GM18499 (cell line): Measurements from ENCODE around the gene ELOVL5.

ENCODE experiments used
- ATAC-seq: cut with Tn5 transposase; IDR thresholded peaks from one replicate; pipeline ENCODE4 v1.9.1; 2021; ENCODE audit warnings: moderate number of reproducible peaks; ENCODE audit not compliant: insufficient read depth, unreplicated experiment

The ELOVL5 gene

DNA sequence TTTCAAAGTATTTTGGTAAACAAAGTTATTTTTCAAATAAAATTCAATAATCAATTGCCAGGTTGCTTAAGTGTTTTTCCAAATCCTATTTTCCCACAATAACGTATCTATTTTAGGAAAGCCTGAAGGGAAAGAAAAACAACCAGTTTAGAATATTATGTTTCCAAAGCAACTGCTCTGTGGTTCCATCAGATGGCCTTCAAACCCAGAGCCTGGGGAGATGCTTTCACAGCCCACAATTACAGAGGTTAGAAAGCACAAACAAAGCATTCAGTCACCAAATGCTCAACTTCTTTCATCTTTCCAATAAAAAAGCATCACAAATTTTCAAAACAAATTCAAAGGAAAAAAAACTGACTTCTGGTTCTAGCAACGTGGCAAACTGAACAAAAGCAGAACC is 66.0 kb downstream of the ELOVL5 start:
- no peak for ATAC-seq

DNA sequence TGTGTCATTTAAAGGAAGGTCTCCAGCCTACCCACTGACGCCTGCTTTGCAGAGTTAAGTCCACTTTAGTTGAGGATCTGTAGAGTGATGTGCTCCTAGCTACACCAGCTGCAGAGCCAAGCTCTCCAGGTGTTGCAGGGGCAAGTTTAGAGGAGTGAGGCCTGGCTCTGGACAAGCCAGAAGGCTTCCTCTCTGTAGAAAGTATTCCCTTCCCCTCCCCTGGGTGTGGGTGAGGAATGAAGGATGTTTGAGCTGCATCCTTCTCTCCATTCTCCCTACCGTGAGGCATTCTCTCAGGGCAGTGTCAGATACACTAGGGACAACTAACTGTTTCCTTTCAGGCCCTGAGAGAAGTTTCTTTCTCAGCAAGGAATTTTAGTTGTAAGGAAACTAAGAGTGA is 66.5 kb downstream of the ELOVL5 start:
- ATAC-seq, result no peak

DNA sequence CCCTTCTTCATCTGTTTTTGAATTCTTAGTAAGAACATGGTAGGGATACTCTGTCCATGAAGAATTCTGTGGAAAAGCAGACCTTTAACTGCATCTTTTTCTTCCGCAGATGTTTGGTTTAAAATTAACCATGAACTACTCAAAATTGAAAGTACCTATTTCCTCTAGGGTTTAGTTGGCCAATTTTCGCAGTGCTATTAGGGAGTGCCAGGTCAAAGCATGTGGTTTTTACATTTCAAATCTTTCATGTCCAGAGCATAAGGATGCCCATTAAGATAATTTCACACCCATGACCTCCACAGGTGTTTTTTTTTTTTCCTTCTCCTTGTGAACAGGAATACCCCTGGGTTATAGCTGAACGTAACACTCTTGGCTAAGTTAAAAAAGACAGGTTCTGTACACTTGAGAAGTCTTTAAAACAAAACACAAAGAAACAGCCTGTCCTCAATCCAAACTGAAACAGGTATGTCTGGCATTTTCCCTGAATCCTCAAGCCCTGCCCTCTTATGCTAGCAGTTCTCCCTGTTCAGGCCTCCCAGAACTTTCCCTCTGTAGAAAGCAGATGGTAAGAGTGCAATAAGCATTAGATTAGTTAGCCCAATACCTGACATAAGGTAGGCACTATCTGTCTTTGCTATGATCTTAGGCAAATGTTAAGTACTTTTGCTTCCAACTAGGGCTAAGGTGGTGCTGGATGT is 67.1 kb downstream of the ELOVL5 start:
- ATAC-seq, result no peak

DNA sequence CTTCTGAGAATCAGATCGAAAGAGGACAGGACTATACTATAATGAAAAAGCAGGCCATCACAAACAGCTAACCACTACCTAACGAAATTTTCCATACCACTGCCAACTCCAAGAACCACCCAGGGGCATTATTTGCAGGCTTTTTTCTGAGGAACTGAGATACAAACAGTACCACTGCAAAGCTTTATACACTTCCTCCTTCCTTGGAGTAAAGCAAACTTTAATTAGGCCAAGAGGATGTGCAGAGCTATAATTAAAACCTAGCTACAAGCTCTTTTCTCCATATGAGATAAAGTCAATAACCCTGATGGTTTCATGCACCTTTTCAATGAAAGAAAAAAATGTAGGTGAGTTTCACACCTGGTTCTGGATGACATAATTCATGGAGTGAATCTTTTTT is 68.5 kb downstream of the ELOVL5 start:
- no peak for ATAC-seq

- no peak for ATAC-seq
Measured at GRCh38 chr6:53279293-53279692, 69.5 kb downstream of the ELOVL5 start.

GRCh38 chr6:53273370-53273769 is 75.4 kb downstream of the ELOVL5 start:
- no peak for ATAC-seq

GRCh38 chr6:53269827-53270226 is 78.9 kb downstream of the ELOVL5 start:
- ATAC-seq, result no peak

DNA sequence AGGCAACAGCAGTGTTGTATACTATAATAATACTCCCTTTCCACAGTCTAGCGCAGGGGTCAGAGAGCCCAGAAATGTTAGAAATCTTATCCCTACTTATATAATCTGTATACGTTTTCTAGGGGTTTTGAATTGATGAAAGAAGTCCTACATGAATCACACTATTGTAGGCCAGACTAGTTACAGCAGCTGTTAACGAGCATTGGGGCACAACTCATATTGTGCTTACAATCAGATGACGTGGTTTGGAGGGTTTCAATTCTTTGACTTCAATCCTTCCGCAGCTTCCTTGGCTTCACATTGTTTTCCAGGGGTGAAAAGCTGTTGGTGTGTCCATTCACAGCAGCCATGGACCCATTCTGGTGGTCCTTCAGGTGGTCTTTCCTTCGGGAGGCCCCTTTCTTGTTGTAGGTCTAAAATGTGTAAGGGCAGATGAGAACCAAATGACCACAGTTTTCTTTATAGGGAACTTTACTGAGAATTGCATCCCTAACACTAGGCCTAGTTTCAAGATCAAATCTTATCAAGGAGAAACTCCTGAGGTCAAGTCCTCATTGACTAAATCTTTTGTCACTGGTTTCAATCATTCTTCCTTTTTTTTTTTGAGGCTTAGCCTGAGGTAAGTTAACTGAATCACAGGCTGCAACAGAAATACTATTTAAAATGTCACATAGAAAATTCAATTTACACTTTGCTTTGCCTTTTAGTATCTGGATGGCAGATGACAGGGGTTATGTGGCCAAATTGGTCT is 79.7 kb downstream of the ELOVL5 start:
- no peak for ATAC-seq

- no peak for ATAC-seq
Measured at GRCh38 chr6:53266553-53267090, 82.1 kb downstream of the ELOVL5 start.

DNA sequence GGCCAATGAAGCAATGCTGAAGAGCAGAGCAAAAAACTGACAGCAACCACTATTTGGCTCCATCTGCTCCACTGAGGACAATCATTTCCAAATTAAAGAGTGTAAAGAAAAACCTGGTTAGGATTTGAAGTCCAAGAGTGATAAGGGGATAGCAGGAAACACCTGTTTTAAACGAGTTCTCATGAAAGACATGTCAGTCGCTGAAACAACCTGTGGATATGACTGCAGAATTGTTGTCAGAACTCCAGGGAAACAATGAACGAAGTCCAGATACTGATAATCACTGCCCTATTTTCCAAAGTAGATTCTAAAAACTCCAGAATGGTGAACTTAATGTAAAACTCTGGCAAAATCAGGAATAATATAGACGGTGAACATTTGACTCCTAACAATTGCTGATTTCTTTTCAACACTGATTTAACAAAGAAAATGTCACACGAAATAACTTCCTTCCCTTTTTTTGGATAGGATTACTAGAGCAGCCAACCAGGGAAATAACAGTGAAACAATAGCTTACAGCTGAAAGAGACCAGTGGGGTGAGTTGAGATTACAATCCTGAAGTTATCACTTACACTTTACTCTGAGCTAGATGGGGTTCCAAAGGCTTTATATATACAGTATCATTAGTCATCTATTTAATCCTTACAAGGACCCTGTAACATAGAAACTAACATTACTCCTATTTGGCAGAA is 83.7 kb downstream of the ELOVL5 start:
- ATAC-seq, result no peak

- no peak for ATAC-seq
Measured at GRCh38 chr6:53264337-53264736, 84.4 kb downstream of the ELOVL5 start.

GRCh38 chr6:53263917-53264316 is 84.8 kb downstream of the ELOVL5 start:
- no peak for ATAC-seq

DNA sequence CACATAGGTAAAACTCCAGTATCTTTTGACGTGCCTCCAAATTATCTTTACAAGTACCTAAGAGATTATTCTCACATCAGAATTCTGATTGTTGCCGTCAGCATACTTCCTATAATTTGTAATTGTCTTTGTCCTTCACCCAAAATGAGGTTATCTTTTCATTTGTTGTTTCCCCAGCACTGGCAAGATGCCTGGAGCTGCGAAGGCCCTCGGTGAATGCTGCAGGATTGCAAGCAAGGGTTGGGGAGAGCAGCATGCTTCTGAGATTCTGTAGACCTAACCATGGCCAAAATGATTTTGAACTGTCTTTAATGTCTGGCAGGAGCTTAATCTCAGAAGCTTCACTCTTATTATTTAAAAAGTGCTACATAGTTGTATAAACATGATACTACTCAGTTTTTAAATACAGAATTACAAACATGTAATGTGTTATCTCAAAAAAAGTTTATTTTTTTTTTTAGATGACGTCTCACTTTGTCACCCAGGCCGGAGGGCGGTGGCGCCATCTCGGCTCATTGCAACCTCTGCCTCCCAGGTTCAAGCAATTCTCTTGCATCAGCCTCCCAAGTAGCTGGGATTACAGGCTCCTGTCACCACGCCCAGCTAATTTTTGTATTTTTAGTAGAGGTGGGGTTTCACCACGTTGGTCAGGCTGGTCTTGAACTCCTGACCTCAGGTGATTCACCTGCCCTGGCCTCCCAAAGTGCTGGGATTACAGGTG is 88.7 kb downstream of the ELOVL5 start:
- ATAC-seq, result no peak

DNA sequence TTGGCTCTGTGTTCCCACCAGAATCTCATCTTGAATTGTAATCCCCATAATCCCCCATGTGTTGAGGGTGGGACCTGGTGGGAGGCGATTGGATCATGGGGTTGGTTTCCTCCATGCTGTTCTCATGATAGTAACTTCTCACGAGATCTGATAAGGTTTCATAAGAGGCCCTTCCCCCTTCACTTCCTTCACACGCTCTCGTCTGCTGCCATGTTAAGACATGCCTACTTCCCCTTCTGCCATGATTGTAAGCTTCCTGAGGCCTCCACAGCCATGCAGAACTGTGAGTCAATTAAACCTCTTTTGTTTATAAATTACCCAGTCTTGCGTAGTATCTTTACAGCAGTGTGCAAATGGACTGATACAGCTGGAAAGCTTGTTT is 90.0 kb downstream of the ELOVL5 start:
- ATAC-seq, result no peak

GRCh38 chr6:53258076-53258773 is 90.5 kb downstream of the ELOVL5 start:
- no peak for ATAC-seq

- no peak for ATAC-seq
Measured at GRCh38 chr6:53257533-53257932, 91.2 kb downstream of the ELOVL5 start.

DNA sequence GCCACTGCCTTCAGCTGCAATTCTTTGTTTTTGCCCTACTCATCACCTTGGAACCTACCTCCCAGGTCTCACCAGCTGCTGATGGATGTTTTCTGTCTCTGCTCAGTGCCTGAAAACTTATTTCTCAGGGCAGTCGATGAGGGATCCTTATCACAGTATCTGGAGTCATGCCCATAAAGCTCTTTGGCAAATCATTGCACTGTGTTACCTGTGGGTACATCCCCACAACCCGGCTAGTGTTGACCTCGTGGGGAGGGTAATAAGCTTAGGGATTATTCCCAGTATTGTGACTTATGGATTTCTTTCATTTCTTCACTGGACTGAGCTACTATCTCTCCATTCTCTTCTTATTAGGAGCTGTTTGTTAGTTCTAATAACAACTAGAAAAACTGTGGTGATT is 91.7 kb downstream of the ELOVL5 start:
- no peak for ATAC-seq

- no peak for ATAC-seq
Measured at GRCh38 chr6:53252177-53252692, 96.5 kb downstream of the ELOVL5 start.

- ATAC-seq, result no peak
Measured at GRCh38 chr6:53251033-53251672, 97.6 kb downstream of the ELOVL5 start.
